GM21619 (cell line): ENCODE results near the gene SNAI3.
"Not testable (repeated sequence)": the region's sequence is repeated elsewhere in the genome, so short reads cannot be mapped to it uniquely, and the experiment has no call there.

ENCODE experiments used
- ATAC-seq: cut with Tn5 transposase; IDR thresholded peaks from one replicate; pipeline ENCODE4 v1.9.1; 2021; ENCODE audit not compliant: unreplicated experiment

SNAI3 gene

GRCh38 chr16:88671806-88672205, 14.5 kb downstream of the SNAI3 start:
- ATAC-seq = no peak

- ATAC-seq = no peak
Observed at GRCh38 chr16:88669980-88670379, 16.3 kb downstream of the SNAI3 start.

- not testable (repeated sequence) for ATAC-seq
Observed at GRCh38 chr16:88669493-88669892, 16.8 kb downstream of the SNAI3 start.

GRCh38 chr16:88667461-88667860, 18.8 kb downstream of the SNAI3 start:
- no peak for ATAC-seq

GRCh38 chr16:88665570-88665969, 20.7 kb downstream of the SNAI3 start:
- ATAC-seq = no peak

GRCh38 chr16:88665148-88665547, 21.2 kb downstream of the SNAI3 start:
- no peak for ATAC-seq

- ATAC-seq = peak; percentile 91
Observed at GRCh38 chr16:88662843-88663606, 23.3 kb downstream of the SNAI3 start, which contains the start of gene MVD. Gene MVD, minus strand, starts transcription at chr16:88663091. Its CDS starts 11 bp downstream, at chr16:88663080.

- ATAC-seq = no peak
Observed at GRCh38 chr16:88662222-88662842, 24.0 kb downstream of the SNAI3 start.

GRCh38 chr16:88661468-88661867, 24.8 kb downstream of the SNAI3 start:
- no peak for ATAC-seq

GRCh38 chr16:88659160-88659559, 27.1 kb downstream of the SNAI3 start:
- ATAC-seq = no peak

- ATAC-seq = no peak
Observed at GRCh38 chr16:88658714-88659113, 27.6 kb downstream of the SNAI3 start.

- ATAC-seq = no peak
Observed at GRCh38 chr16:88657371-88657770, 28.9 kb downstream of the SNAI3 start.

- ATAC-seq = no peak
Observed at GRCh38 chr16:88656291-88656980, 29.9 kb downstream of the SNAI3 start.

GRCh38 chr16:88655733-88656281, 30.5 kb downstream of the SNAI3 start:
- no peak for ATAC-seq

- no peak for ATAC-seq
Observed at GRCh38 chr16:88655053-88655732, 31.1 kb downstream of the SNAI3 start.

- ATAC-seq = no peak
Observed at GRCh38 chr16:88654363-88655052, 31.8 kb downstream of the SNAI3 start.

GRCh38 chr16:88653596-88654362, 32.5 kb downstream of the SNAI3 start:
- ATAC-seq = no peak

- no peak for ATAC-seq
Observed at GRCh38 chr16:88653101-88653500, 33.2 kb downstream of the SNAI3 start.

- ATAC-seq = no peak
Observed at GRCh38 chr16:88652762-88653063, 33.6 kb downstream of the SNAI3 start.
